ACC112 (cell line): ENCODE results near the gene SREK1IP1.
A peak's percentile ranks its signal among the peaks of the same experiment; 100 is the strongest.

ENCODE experiments used
- H2AFZ ChIP-seq: fragments of 200-600 bp; sonication (generic); one replicate; pipeline ENCODE4 v1.6.0; 2017; ENCODE audit warnings: antibody characterized with exemption, low read length; ENCODE audit not compliant: unreplicated experiment
- H3K27ac ChIP-seq: fragments of 200-600 bp; sonication (generic); 2 replicates; pipeline ENCODE4 v1.5.1; 2014; ENCODE audit warnings: low read depth, mild to moderate bottlenecking, antibody characterized with exemption, low read length, moderate library complexity
- H3K27me3 ChIP-seq: fragments of 200-600 bp; sonication (generic); 2 replicates; pipeline ENCODE4 v1.6.1; 2014; ENCODE audit warnings: mild to moderate bottlenecking, antibody characterized with exemption, low read length, moderate library complexity, mixed read lengths; ENCODE audit not compliant: insufficient read depth
- H3K36me3 ChIP-seq: fragments of 200-600 bp; sonication (generic); 2 replicates; pipeline ENCODE4 v1.6.1; 2016; ENCODE audit warnings: mild to moderate bottlenecking, antibody characterized with exemption, low read length, moderate library complexity, mixed read lengths; ENCODE audit not compliant: insufficient read depth
- H3K4me1 ChIP-seq: fragments of 200-600 bp; sonication (generic); one replicate; pipeline ENCODE4 v1.6.1; 2016; ENCODE audit warnings: low read length, mixed read lengths; ENCODE audit not compliant: insufficient read depth, unreplicated experiment, control insufficient read depth
- H3K4me3 ChIP-seq: fragments of 200-600 bp; sonication (generic); 2 replicates; pipeline ENCODE4 v1.5.1; 2014; ENCODE audit warnings: mild to moderate bottlenecking, low read depth, low read length
- H3K79me2 ChIP-seq: fragments of 200-600 bp; sonication (generic); one replicate; pipeline ENCODE4 v1.6.0; 2016; ENCODE audit warnings: low read length; ENCODE audit not compliant: control insufficient read depth, unreplicated experiment, insufficient read depth

Gene SREK1IP1

GRCh38 chr5:64768358-64769312 lies at the start of gene SREK1IP1, which contains the start of gene CWC27:
Gene SREK1IP1, minus strand, starts transcription at chr5:64768691. Its CDS starts 174 bp downstream, at chr5:64768517.
Gene CWC27, plus strand, starts transcription at chr5:64768930. Its CDS starts 217 bp downstream, at chr5:64769147.
- Histone ChIP-seq H3K36me3 (peaks cover 23% of the 10 kb centered on the region; the same call in 1 of the 2 replicates), H3K4me1 (peaks cover 34% of the 10 kb centered on the region), H3K27me3 (no peaks in the 10 kb centered on the region), H3K4me3 (peak within 1 kb of the TSS; percentile 90), H3K79me2 (peaks cover 74% of the 10 kb centered on the region), H2AFZ (peak within 1 kb of the TSS; percentile 89), H3K27ac (peak within 1 kb of the TSS; percentile 81)

- H3K27ac ChIP-seq, result no peak overlapping the region
- peaks cover 5% of the 10 kb centered on the region for H3K4me1 ChIP-seq
- H3K79me2 ChIP-seq, result no peaks in the 10 kb centered on the region
- H3K36me3 ChIP-seq, result no peaks in the 10 kb centered on the region
- no peak overlapping the region for H3K4me3 ChIP-seq
- no peaks in the 10 kb centered on the region for H3K27me3 ChIP-seq
- H2AFZ ChIP-seq, result no peak overlapping the region
Measured at GRCh38 chr5:64818245-64818644, 49.8 kb upstream of the SREK1IP1 start.

GRCh38 chr5:64814073-64814472 lies 45.6 kb upstream of the SREK1IP1 start:
- H3K79me2 ChIP-seq, result no peaks in the 10 kb centered on the region
- H2AFZ ChIP-seq, result no peak overlapping the region
- no peak overlapping the region for H3K4me3 ChIP-seq

GRCh38 chr5:64811050-64811640 lies 42.7 kb upstream of the SREK1IP1 start:
- Histone ChIP-seq H3K4me3 (no peak overlapping the region), H3K27ac (no peak overlapping the region), H3K27me3 (no peaks in the 10 kb centered on the region), H2AFZ (no peak overlapping the region), H3K36me3 (no peaks in the 10 kb centered on the region), H3K4me1 (no peaks in the 10 kb centered on the region), H3K79me2 (no peaks in the 10 kb centered on the region)

More at GRCh38 chr5:64814073-64814472, 45.6 kb upstream of the SREK1IP1 start:
- no peaks in the 10 kb centered on the region for H3K36me3 ChIP-seq
- H3K4me1 ChIP-seq, result peaks cover 5% of the 10 kb centered on the region
- no peaks in the 10 kb centered on the region for H3K27me3 ChIP-seq
- H3K27ac ChIP-seq, result no peak overlapping the region

GRCh38 chr5:64807520-64807919 lies 39.0 kb upstream of the SREK1IP1 start:
- Histone ChIP-seq H2AFZ (no peak overlapping the region), H3K4me3 (no peak overlapping the region), H3K36me3 (no peaks in the 10 kb centered on the region), H3K27ac (no peak overlapping the region), H3K79me2 (no peaks in the 10 kb centered on the region), H3K27me3 (no peaks in the 10 kb centered on the region), H3K4me1 (no peaks in the 10 kb centered on the region)

- Histone ChIP-seq H2AFZ (no peak overlapping the region), H3K36me3 (peaks cover 4% of the 10 kb centered on the region; the same call in 1 of the 2 replicates), H3K79me2 (no peaks in the 10 kb centered on the region), H3K4me3 (no peak overlapping the region), H3K4me1 (no peaks in the 10 kb centered on the region), H3K27me3 (no peaks in the 10 kb centered on the region), H3K27ac (no peak overlapping the region)
Measured at GRCh38 chr5:64806537-64806936, 38.0 kb upstream of the SREK1IP1 start.

GRCh38 chr5:64800926-64801325 lies 32.4 kb upstream of the SREK1IP1 start:
- peaks cover 4% of the 10 kb centered on the region; the same call in 1 of the 2 replicates for H3K36me3 ChIP-seq

GRCh38 chr5:64796301-64796700 lies 27.8 kb upstream of the SREK1IP1 start:
- H3K4me3 ChIP-seq, result no peak overlapping the region
- H3K27me3 ChIP-seq, result no peaks in the 10 kb centered on the region
- no peaks in the 10 kb centered on the region for H3K79me2 ChIP-seq
- H3K36me3 ChIP-seq, result peaks cover 4% of the 10 kb centered on the region; the same call in 1 of the 2 replicates
- no peak overlapping the region for H2AFZ ChIP-seq
- no peak overlapping the region for H3K27ac ChIP-seq
- no peaks in the 10 kb centered on the region for H3K4me1 ChIP-seq

More at GRCh38 chr5:64800926-64801325, 32.4 kb upstream of the SREK1IP1 start:
- Histone ChIP-seq H3K27me3 (no peaks in the 10 kb centered on the region), H3K79me2 (no peaks in the 10 kb centered on the region), H2AFZ (no peak overlapping the region), H3K27ac (no peak overlapping the region), H3K4me1 (no peaks in the 10 kb centered on the region), H3K4me3 (no peak overlapping the region)

- Histone ChIP-seq H3K36me3 (peaks cover 4% of the 10 kb centered on the region; the same call in 1 of the 2 replicates), H3K4me1 (peaks cover 7% of the 10 kb centered on the region), H3K27ac (no peak overlapping the region)
Measured at GRCh38 chr5:64794053-64794770, 25.7 kb upstream of the SREK1IP1 start.

GRCh38 chr5:64792469-64792868 lies 24.0 kb upstream of the SREK1IP1 start:
- Histone ChIP-seq H3K4me1 (peaks cover 12% of the 10 kb centered on the region), H3K36me3 (peaks cover 4% of the 10 kb centered on the region; the same call in 1 of the 2 replicates), H3K27ac (no peak overlapping the region), H3K79me2 (no peaks in the 10 kb centered on the region), H2AFZ (no peak overlapping the region), H3K27me3 (no peaks in the 10 kb centered on the region), H3K4me3 (no peak overlapping the region)

More at GRCh38 chr5:64794053-64794770, 25.7 kb upstream of the SREK1IP1 start:
- Histone ChIP-seq H3K4me3 (no peak overlapping the region), H3K27me3 (no peaks in the 10 kb centered on the region), H2AFZ (no peak overlapping the region), H3K79me2 (no peaks in the 10 kb centered on the region)
